Stromal cell of bone marrow (primary cell): ENCODE measurements around the gene MYO3B.
"Not testable (repeated sequence)": the region's sequence is repeated elsewhere in the genome, so short reads cannot be mapped to it uniquely, and the experiment has no call there.

Source experiments
- DNase-seq: peaks from one replicate; pipeline ENCODE4 v3.0.0-alpha.2; 2012; ENCODE audit warnings: low read depth

The MYO3B gene

GRCh38 chr2:170509452-170510193, 331.7 kb downstream of the MYO3B start:
- no peak for DNase-seq

GRCh38 chr2:170512266-170512665, 334.3 kb downstream of the MYO3B start:
- no peak for DNase-seq

- no peak for DNase-seq
These were observed 336.2 kb downstream of the MYO3B start for GRCh38 chr2:170514140-170514539.

- no peak for DNase-seq
These were observed 339.6 kb downstream of the MYO3B start for GRCh38 chr2:170517538-170517937.

GRCh38 chr2:170518911-170519310, 341.0 kb downstream of the MYO3B start:
- DNase-seq: no peak

- DNase-seq: no peak
These were observed 343.4 kb downstream of the MYO3B start for GRCh38 chr2:170521299-170521698.

- no peak for DNase-seq
These were observed 345.6 kb downstream of the MYO3B start for GRCh38 chr2:170523506-170523905.

GRCh38 chr2:170524828-170525565, 347.1 kb downstream of the MYO3B start:
- no peak for DNase-seq

- peak; percentile 86 for DNase-seq
These were observed 347.6 kb downstream of the MYO3B start for GRCh38 chr2:170525566-170525900.

GRCh38 chr2:170530284-170530745, 352.4 kb downstream of the MYO3B start:
- DNase-seq: peak; percentile 11

GRCh38 chr2:170530803-170531564, 353.0 kb downstream of the MYO3B start:
- no peak for DNase-seq

GRCh38 chr2:170531876-170532275, 353.9 kb downstream of the MYO3B start:
- DNase-seq: no peak

- no peak for DNase-seq
These were observed 355.2 kb downstream of the MYO3B start for GRCh38 chr2:170533156-170533555.

GRCh38 chr2:170535552-170535951, 357.6 kb downstream of the MYO3B start:
- no peak for DNase-seq

- DNase-seq: no peak
These were observed 366.9 kb downstream of the MYO3B start for GRCh38 chr2:170544817-170545216.

- no peak for DNase-seq
These were observed 370.4 kb downstream of the MYO3B start for GRCh38 chr2:170548304-170548703.

- no peak for DNase-seq
These were observed 372.6 kb downstream of the MYO3B start for GRCh38 chr2:170550501-170550900.

- DNase-seq: not testable (repeated sequence)
These were observed 374.0 kb downstream of the MYO3B start for GRCh38 chr2:170551899-170552298.

- DNase-seq: no peak
These were observed 375.8 kb downstream of the MYO3B start for GRCh38 chr2:170553748-170554147.

GRCh38 chr2:170554278-170554955, 376.5 kb downstream of the MYO3B start:
- DNase-seq: peak; percentile 70

GRCh38 chr2:170562928-170563327, 385.0 kb downstream of the MYO3B start:
- DNase-seq: no peak

GRCh38 chr2:170563401-170563800, 385.5 kb downstream of the MYO3B start:
- DNase-seq: no peak
